Amygdala (tissue), 56 donors: ENCODE measurements around the gene APLP2.

Experiments
- DNase-seq, 56 donors: peaks; one replicate each; lab custom pipeline; 2025; lab: John Stamatoyannopoulos, UW

APLP2 gene

DNA sequence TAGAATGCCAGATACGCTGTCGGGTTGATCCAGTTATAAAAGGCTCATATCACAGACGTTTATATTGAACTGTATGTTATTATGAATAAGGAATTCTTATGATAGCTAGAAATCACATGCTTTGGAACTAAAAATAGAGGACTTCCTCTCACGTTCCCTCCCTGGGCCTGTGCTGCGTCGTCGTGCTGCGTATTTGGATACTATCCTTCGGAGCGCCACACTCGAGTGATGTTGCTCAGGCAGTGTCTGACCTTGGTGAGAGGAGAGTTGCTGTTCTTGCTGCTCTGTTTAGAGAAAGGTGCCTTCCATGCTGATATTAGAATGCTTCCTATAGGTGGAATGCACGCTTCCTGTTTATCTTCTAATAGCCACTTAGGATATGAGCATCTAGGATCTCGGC, 69.7 kb downstream of the APLP2 start:
- DNase-seq, result no peak

- peak in 1 of 56 donors; percentile 28 for DNase-seq
Observed at GRCh38 chr11:130141561-130142341, 72.1 kb downstream of the APLP2 start.

DNA sequence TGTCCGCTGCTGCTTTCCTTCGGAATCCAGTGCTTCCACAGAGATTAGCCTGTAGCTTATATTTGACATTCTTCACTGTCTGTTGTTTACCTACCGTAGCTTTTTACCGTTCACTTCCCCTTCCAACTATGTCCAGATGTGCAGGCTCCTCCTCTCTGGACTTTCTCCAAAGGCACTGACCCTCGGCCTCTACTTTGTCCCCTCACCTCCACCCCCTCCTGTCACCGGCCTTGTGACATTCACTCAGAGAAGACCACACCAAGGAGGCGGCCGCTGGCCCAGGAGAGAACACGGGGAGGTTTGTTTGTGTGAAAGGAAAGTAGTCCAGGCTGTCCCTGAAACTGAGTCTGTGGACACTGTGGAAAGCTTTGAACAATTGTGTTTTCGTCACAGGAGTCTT, 74.4 kb downstream of the APLP2 start:
- DNase-seq, result peak in 8 of 56 donors; percentile 10 to 47 (median 31)

DNA sequence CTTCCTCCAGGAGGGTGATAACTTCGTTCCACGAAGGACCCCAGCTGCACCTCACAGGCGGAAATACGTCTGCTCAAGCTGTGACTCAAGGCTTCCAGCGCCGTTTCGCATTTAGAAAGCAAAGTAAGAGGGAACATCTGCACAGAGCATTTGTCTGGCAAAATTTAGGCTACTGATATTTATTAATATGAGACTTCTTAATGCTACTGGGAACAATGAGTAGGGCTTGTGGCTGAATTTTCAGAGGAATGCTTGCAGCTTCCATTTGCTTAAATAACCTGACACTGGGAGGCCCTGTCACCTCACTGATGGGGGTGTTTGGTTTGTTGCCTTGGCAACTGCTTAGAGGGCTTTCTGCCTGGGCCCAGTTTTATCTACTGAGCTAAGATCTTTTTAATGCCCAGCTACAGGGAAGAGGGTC, 75.2 kb downstream of the APLP2 start:
- DNase-seq, result peak in 1 of 56 donors; percentile 12

- no peak for DNase-seq
Observed at GRCh38 chr11:130145311-130145812, 75.7 kb downstream of the APLP2 start.

- DNase-seq, result peak in 3 of 56 donors; percentile 9 to 14 (median 10)
Observed at GRCh38 chr11:130145975-130146776, 76.5 kb downstream of the APLP2 start.

- peak in 7 of 56 donors; percentile 14 to 53 (median 35) for DNase-seq
Observed at GRCh38 chr11:130146796-130147195, 77.1 kb downstream of the APLP2 start.

DNA sequence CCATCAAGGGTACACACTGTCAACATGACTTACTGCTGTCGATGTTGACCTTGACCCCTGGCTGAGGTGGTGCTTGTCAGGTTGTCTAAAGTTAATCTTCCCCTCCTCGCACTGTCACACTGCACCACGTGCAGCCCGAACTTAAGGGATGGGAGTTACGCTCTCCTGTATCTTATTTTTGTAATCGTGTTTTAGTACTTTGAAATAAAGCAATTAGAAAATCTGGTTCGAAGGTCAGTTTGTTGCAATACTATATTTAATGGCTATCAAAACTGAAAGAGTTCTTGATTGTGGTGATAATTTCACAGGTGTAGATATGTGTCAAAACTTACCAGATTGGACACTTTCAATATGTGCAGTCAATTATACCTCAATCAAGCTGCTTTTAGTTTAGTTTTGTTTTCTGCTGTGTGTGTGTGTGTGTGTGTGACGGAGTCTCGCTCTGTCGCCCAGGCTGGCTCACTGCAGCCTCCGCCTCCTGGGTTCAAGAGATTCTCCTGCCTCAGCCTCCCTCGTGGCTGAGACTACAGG, 79.2 kb downstream of the APLP2 start:
- DNase-seq, result no peak

DNA sequence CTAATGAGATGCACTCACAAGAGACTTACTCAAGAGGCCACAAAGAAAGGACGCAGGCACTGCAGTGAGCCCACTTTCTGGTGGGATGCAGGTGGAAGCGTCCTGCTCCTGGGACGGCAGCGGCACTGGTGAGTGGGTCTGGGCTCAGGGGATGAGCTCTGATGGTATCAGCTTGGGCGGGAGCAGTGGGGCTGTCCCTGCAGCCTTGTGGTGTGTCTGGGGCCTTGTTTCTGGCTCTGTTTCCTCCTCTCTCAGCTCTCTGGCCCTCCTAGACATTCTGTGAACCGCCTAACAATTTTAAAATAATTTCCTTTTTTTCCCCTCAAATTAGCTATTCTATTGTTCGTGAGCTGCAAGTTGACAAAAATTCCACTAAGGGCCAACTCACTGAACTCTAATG, 81.1 kb downstream of the APLP2 start:
- no peak for DNase-seq

DNA sequence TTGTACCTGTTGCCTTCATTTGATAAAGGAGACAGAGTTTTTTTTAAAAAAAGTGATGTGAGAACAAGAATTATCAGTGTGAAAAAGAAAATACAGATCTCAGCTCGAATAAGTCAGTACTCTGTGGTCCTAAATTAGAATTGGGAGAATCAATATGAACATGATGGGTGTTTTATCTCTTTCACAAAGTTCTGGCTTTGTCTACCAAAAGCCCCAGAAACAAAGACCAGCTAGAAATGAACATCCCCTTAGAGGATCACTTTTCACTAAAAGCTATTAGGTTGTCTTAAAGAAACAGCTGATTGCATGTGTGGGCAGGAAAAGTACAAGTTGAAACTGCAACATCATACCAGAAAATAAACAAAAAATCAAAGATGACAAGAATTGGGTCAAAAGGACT, 81.5 kb downstream of the APLP2 start:
- no peak for DNase-seq

DNA sequence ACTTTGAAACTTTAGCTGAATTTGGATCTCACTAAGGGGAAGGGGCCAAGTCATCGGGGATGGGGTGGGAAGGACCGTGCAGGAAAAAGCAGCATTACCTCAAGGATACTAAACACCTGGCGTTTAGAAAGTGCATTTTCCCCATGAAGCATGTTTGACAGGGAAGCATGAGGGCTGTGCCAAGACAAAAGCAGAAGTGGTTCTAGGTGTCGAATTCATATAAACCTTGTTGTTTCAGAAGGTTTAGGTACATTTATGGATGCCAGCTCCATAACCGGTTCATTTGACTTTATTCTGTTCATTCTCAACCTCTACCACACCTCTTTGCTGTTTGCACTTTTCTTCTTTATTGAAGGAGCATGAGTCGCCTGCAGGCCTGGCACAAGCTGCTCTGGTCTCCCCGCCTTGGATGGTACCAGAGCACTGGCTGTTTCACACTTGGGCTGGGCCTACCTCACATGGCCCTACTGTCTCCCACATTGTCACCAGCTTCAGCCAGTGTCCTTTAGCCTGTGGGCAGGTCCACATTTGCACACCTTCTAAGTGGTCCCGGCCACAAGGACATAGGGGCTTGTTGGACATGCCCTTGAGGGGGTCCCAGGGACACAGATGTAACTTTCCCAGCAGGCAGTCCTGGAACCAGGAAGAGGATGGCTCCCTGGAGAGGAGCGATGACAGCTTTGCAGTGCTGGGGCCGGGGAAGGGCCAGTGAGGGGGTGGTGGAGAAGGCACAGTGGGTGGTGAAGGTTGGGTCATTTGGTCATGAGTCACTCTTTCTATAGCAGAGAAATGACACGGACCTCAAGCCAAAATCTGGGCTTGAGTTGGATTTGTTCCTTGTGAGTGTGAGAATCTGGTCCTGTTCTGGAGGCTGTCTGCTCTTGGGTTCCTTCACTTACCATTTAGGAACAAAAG, 86.7 kb downstream of the APLP2 start:
- no peak for DNase-seq

- DNase-seq, result no peak
Observed at GRCh38 chr11:130157101-130157500, 87.4 kb downstream of the APLP2 start.

DNA sequence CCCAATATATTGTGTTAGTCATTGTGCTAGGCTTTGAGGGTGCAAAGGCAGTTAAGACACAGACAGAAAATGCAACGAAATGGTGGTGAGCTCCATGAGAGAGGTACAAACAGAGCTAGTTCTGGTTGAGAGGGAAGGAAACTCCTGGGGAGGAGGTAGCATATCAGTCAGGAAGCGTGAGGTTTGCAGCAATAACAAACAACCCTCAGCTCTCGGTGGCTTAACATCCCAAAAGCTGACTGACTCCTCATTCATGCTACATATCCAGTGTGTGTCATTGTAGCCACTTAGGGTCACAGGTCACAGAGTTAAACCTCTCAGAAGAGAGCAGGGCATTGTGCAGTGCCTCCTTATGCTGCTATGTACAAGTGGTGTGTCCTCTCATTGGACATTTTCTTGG, 88.1 kb downstream of the APLP2 start:
- no peak for DNase-seq

DNA sequence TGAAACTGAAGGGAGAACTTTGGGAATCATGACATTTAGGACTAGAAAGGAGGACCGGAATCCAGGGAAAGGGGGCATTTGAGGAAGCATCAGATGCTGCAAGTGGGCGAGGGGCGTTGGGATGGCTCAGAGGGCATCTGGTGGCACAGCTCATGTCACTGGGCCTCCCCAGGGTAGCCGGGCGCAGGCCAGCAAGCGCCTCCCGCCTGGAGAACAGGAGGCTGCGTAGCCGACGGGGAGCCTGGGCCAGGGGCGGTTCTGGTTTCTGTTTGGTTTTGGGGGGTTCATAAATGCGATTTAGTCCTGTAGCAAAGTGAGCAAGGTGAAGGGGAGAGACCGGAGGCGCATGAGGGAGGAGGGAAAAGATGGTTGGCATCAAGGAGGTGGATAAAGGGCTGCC, 89.4 kb downstream of the APLP2 start:
- DNase-seq, result no peak

DNA sequence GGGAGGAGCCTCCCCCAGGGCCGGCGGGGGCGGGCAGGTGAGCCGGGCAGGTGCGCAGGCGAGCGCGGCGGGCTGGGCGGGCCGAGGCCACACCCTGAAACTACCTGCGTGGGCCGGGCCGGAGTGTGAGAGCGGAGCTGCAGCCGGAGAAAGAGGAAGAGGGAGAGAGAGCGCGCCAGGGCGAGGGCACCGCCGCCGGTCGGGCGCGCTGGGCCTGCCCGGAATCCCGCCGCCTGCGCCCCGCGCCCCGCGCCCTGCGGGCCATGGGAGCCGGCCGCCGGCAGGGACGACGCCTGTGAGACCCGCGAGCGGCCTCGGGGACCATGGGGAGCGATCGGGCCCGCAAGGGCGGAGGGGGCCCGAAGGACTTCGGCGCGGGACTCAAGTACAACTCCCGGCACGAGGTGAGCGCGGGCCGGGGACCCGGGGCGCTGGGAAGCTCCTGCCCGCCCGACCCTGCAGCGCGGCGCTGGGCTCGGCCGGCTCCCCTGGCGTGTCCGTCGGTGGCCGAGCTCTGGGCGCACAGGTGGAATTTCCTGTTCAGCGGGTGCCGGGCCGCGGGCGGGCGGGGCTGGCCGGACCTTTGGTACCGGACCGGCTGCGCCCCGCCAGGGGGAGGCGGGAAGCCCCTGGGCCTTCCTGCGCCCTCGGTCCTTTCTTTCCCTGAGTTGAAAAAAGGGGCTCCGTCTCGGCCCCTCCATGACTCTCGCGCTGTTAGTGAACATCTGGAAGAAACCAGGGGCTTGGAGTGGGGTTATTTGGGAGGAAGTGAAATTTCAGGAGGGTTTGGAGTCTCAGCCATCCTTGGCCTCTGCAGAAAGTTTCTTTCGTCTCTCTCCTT, 90.2 kb downstream of the APLP2 start, which contains the start of gene ST14:
TSS of gene ST14 (plus strand) at position 126 of the 841 bp plus-strand sequence. CDS start at position 324, 198 bp downstream.
- no peak for DNase-seq

DNA sequence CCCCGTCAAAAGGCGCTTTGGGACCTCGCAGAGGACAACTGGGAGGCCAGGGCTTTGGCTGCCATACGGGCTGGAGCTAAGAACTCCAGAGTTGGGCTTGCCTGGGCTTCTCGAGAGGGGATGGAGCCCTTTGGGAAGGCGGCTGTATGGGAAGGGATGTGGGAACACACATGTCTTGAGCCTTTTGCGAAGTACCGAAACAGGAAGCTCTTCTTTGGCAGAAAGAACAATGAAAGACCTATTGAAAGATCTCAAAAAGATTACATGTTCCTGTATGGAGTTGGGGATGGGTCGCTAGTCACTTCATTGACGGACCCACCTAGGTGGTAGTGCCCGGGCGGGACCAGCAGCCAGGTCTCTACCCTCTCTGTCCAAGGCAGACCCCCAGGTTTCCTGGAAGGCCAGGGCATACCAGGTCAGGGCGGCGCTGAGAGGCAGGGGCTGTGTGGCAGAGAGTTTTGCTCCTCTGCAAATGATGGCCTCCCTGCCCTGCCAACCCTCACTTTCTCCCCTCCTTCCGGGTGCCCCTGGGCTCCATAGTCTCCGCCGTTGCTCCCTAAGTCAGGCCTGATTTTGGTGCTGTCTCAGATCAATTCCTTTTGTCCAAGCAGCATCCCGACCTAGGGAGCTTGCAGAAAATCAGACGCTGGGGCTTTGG, 90.9 kb downstream of the APLP2 start:
- no peak for DNase-seq

GRCh38 chr11:130161441-130162145, 91.9 kb downstream of the APLP2 start:
- no peak for DNase-seq

DNA sequence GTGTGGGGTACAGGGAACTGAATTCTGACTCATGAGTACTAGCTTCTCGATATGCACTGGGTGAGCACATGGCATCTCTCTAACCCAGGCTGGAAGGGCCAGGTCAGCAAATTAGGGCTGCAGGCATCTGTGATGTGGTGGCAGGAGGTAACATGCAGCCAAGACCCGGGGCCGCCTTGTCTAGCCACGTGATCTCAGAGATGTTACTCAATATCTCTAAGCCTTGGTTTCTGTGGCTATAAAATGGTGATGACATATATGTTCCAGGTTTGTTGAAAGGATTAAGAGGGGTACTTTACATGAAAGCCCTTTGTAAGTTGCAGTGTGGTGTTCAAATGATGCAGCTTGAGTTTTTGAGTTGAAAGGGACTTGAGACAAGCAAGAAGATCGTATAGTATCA, 93.0 kb downstream of the APLP2 start:
- no peak for DNase-seq
